NOMO-1 treated with DMSO at 0.1 percent for 48 hours (cell line): ENCODE data around the gene RPS8.
"Not testable (repeated sequence)": the region's sequence is repeated elsewhere in the genome, so short reads cannot be mapped to it uniquely, and the experiment has no call there.

ENCODE experiments used
- DNase-seq: peaks from one replicate; lab custom pipeline; 2025; ENCODE audit not compliant: unreplicated experiment; lab: John Stamatoyannopoulos, UW

The RPS8 gene

DNA sequence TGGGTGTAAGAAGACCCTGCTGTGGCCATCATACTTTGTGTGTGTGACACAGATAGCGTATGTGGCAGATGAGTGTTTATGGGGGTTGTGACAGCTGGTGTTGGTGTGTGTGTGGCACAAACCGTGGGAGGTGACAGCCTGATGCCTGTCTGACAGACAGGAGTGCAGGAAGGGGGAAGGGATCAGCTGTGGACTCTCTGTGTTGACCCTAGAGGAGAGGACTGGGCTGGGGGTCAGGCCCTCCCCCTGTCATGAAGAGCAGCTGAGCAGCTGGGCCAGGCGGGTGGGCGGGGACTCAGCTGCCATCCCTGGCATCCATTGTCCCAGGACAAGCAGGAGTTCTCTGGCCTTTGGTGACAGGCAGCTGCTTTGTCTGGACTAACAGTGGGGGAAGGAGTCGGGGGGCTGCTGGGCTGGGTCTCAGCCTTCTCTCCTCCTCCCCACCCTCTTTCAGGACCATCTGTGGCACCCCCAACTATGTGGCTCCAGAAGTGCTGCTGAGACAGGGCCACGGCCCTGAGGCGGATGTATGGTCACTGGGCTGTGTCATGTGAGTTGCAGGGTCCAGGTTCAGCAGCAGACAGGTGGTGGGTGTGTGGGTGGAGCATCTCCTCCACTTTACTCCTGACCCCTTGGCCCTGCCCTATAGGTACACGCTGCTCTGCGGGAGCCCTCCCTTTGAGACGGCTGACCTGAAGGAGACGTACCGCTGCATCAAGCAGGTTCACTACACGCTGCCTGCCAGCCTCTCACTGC lies 27.1 kb downstream of the RPS8 start:
- DNase-seq: no peak

GRCh38 chr1:44803062-44803311 lies 27.6 kb downstream of the RPS8 start:
- no peak for DNase-seq

- DNase-seq: no peak
These were observed 28.2 kb downstream of the RPS8 start for GRCh38 chr1:44803312-44804095.

DNA sequence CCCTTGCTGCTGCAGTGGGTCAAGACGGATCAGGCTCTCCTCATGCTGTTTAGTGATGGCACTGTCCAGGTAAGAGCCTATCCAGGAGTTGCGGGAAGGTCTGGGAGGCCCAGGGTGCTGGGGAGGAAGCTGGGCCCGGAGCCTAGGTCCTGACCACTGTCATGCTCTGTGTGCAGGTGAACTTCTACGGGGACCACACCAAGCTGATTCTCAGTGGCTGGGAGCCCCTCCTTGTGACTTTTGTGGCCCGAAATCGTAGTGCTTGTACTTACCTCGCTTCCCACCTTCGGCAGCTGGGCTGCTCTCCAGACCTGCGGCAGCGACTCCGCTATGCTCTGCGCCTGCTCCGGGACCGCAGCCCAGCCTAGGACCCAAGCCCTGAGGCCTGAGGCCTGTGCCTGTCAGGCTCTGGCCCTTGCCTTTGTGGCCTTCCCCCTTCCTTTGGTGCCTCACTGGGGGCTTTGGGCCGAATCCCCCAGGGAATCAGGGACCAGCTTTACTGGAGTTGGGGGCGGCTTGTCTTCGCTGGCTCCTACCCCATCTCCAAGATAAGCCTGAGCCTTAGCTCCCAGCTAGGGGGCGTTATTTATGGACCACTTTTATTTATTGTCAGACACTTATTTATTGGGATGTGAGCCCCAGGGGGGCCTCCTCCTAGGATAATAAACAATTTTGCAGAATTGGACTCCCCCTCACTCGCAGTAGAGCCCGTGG lies 30.1 kb downstream of the RPS8 start:
- DNase-seq: no peak

DNA sequence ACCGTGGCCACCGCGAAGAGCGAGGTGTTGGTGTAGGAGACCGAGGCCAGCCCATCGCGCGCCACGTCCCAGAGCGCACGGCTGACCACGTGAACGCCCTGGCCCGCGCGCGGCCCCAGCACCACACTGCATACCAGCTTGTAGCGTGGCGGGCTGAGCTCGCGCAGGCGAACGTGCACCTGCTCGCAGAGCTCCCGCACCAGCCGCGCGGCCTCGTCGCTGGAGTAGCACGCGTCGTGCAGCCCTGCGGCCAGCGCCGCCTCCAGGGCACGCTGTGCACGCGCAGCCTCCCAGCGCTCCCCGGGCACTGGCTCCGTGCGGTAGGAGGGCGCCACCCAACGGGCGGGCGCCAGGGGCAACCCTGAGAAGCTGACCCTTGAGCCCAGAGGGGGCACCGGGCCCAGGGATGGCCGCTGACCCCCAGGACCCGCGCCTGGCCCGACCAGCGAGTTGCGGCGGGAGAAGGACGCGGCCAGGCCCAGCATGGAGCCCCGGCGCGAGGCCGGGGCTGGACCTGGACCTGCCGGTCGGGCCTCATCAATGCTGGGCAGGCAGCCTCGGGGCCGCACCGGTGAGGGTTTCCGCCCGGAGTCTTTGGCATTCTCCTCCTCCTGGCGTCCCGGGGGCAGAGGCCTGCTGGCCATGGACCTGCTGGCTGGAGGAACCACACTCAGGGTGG lies 30.8 kb downstream of the RPS8 start:
- no peak for DNase-seq

GRCh38 chr1:44806704-44807363 lies 31.5 kb downstream of the RPS8 start, which contains the start of gene DYNLT4:
Gene DYNLT4 (minus strand): TSS chr1:44807351. CDS start chr1:44806668, 683 bp downstream.
- no peak for DNase-seq

- peak; percentile 92 for DNase-seq
These were observed 32.2 kb downstream of the RPS8 start for GRCh38 chr1:44807364-44808062.

DNA sequence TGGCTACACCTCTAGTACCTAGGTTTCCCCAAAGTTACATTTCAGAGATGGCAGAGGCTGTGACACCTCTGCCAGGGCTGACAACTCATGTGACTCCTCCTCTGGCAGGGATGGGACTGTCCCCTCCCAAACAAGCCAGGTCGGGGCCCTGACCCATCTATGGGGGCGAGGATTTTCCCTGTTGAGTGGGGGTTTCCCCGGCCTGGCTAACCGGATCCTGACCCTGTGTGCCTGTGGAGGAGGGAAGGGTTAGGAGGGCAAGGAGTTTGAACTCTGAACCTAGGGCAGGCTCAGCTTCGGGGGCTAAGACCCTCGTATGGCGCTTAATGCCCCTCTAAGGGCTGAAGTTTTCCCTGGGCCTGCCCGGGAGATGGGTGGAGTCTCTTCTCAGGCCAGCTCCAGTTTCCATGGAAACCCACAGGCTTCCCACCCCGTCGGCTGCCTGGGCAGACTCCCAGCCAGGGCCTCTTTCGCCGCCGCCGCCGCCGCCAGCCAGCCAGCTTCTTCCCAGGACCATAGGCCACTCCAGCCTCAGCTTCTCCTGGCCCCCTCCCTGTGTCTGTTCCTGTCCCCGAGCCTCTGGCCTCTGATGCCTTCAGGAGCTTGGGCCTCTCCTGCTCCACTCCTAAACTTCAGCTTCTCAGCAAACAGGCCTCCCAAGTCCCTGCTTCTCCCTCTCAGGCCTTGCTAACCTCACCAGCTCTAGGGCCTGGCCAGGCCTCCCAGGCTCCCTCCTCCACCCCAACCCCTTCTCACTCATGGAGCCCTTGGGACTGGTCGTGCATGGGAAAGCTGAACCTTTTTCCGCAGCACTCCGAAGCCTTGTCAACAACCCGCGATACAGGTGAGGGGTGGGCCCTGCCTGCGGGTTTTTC lies 33.0 kb downstream of the RPS8 start, which contains the start of gene BTBD19:
BTBD19 (plus strand) TSS at position 461 of the 875 bp plus-strand sequence; CDS start at position 759, 298 bp downstream.
- DNase-seq: peak; percentile 17

DNA sequence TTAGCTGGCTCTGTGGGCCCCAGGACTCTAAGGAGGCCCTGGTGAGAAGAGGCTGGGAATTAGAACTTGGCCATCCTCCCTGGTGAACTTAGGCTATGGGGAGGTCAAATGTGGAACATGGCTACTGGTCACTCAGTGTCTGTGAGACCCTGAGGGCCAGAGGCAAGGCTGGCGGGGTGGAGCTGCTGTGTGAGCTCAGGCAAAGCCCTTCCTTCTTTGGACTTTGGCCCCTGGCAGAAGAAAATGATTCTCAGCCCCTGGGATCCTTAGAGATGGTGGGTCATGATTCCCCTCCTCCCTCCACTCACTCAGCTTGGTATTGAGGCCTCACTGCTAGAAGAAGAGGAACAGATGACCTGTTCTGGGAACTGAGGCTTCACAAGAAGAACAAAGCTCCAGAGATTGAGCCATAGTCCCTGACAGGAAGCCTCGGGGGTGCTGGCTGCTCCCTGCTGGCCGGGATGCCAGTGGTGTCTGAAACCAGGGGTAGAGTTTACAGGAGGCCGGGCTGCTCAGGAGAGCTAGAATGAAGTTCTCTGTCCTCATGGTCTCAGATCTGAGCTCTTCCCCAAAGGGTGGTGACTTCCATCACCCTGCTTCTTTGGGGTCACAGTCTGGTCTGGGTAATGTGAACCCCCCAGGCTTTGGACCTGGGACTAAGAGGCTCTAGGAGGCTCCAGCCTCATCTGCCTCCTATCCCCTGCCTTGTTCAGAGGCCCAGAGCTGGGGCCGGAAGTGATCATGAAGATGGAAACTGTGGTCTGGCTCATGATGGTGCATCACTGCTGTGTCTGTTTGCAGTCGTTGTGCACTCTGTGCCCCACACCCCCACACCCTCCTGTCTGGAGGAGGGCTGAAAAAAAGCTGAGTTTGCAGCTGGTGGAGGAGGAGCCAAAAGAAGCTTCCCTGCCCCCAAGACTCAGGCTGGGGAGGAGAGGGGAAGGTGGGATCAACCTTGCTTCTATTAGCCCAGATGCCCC lies 33.9 kb downstream of the RPS8 start:
- DNase-seq: peak; percentile 70

GRCh38 chr1:44810101-44810761 lies 34.9 kb downstream of the RPS8 start:
- no peak for DNase-seq

- not testable (repeated sequence) for DNase-seq
These were observed 35.4 kb downstream of the RPS8 start for GRCh38 chr1:44810762-44811105.

DNA sequence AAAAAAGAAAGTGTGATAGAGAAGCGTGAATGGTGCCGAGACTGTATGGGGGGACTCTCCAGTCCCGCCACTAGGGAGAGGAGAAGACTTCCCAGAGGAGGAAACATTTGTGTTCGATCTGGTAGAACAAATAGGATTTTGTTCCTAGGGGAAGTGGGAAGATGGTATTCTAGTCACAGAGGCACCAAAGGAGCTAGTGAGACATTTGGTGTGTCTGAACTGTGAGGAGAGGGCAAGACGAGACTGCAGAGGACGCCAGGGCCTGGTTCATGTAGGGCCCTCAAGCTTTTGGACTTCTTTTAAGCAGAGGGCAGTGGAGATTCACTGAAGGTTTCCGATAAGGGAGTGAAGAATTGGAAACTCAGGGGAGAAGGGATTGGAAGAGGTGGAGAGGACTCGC lies 35.9 kb downstream of the RPS8 start:
- DNase-seq: no peak

DNA sequence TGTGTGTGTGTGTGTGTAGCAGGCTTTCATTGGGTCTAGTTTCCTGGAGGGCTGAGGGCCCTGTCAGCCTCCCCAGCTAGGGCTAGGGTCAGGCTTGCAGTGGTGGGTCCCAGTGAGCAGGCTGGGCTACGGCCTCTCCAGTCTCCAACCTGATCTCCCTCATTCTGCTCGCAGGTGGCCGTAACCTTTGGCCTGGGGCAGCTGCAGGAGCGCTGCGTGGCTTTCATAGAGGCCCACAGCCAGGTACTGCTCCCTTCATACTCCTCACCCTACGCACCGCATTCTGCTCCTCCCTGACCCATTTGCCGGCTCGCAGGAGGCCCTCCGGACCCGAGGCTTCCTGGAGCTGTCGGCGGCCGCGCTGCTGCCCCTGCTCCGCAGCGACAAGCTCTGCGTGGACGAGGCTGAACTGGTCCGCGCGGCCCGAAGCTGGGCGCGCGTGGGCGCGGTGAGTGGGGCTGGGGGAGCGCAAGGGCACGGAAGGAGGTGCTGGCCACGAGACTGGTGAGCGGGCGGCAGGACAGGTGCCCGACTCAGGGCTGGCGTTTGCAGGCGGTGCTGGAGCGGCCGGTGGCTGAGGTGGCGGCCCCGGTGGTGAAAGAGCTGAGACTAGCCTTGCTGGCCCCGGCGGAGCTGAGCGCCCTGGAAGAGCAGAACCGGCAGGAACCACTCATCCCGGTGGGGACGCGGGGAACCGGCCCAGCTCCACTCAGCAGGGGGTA lies 37.6 kb downstream of the RPS8 start:
- DNase-seq: no peak

DNA sequence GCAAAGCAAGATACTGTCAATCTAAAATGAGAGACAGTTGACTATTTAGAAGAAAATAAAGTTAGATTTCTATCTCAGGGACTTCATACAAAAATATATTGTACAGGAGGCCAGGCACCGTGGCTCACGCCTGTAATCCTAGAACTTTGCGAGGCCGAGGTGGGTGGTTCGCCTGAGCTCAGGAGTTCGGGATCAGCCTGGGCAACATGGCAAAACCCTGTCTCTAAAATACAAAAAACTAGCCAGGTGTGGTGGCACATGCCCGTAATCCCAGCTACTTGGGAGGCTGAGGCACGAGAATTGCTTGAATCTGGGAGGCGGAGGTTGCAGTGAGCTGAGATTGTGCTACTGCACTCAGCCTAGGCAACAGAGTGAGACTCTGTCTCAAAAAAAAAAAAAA lies 40.6 kb downstream of the RPS8 start:
- DNase-seq: not testable (repeated sequence)

GRCh38 chr1:44817307-44817706 lies 42.0 kb downstream of the RPS8 start:
- no peak for DNase-seq

DNA sequence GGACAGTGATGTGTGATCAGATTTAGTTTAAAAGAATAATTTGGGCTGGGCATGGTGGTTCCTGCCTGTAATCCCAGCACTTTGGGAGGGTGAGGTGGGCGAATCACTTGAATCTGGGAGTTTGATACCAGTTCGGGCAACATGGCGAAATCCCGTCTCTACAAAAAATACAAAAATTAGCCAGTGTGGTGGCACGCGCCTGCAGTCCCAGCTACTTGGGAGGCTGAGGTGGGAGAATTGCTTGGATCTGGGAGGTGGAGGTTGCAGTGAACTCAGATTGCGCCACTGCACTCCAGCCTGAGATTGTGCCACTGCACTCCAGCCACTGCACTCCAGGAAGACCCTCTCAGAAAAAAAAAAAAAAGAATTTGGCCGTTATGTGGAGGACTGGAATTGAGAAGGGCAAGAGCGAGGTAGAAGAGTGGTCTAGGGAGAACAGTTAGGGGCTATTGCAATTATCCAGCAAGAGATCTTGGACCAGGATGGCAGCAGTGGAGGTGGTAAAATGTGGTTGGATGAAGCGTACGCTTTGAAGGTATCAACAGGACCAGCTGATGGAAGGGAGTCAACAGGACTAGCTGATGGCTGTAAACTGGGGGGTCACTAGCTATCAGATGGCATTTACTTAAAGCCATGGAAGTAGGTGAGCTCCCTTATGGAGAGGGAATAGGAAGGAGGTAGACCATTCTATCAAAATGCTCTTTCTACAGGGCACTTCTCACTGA lies 42.6 kb downstream of the RPS8 start:
- no peak for DNase-seq
